Measurements from ENCODE around the gene TMEM198.

The TMEM198 gene

GRCh38 chr2:219520079-219520478 is 23.7 kb upstream of the TMEM198 start:
- no peak for DNase-seq (ENCODE audit: low spot score)

DNA sequence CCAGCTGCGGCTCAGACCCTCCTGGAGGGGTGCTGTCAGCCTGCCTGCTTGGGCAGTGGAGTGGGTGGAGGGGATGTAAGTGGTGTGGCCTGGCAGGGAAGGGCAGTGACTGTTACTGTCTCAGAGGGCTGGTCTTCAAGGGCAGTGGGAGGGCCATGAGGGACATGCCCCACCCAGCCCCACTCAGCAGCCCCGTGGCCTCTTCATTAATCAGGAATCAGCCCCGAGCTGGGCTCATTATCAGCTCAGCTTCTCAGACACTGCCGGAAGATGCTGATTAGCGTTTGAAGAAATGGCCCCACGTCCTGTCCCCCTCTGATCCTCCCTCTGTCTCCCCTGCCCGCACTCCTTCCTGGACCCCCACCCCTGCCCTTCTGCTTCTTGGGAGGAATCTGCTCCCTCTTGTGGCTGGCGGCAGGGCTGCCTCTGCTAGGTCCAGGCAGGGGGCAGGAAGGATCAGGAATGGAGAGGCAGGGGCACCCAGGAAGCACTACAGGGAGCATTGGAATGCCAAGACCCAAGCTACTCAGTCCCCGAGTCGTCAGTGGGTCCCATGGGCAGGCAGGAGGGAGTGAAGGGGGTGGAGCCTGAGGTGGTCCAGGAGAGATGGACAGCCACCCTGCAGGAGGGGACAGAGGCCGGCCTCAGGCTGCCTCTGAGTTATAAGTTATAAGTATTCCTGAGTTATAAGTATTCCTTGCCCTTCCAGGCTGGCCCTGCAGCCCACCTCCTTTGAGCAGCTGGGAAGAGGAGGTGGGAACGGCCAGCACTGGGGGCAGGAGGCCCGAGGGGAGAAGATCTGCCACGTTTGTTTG is 22.6 kb upstream of the TMEM198 start:
- H3K4me1 ChIP-seq (ENCODE audit: insufficient read depth, poor library complexity, severe bottlenecking), result peaks cover 4% of the 10 kb centered on the region
- peak; percentile 47; the same call in 2 of the 3 replicates for ATAC-seq (ENCODE audit: low read depth)
- H3K36me3 ChIP-seq (ENCODE audit: low read depth), result no peaks in the 10 kb centered on the region
- H3K27me3 ChIP-seq (ENCODE audit: insufficient read depth, poor library complexity, severe bottlenecking), result peaks cover 4% of the 10 kb centered on the region
- no peaks in the 10 kb centered on the region for H3K9me3 ChIP-seq (ENCODE audit: severe bottlenecking)
- no peak for DNase-seq (ENCODE audit: low spot score)
- TF ChIP-seq, protein P1, sequence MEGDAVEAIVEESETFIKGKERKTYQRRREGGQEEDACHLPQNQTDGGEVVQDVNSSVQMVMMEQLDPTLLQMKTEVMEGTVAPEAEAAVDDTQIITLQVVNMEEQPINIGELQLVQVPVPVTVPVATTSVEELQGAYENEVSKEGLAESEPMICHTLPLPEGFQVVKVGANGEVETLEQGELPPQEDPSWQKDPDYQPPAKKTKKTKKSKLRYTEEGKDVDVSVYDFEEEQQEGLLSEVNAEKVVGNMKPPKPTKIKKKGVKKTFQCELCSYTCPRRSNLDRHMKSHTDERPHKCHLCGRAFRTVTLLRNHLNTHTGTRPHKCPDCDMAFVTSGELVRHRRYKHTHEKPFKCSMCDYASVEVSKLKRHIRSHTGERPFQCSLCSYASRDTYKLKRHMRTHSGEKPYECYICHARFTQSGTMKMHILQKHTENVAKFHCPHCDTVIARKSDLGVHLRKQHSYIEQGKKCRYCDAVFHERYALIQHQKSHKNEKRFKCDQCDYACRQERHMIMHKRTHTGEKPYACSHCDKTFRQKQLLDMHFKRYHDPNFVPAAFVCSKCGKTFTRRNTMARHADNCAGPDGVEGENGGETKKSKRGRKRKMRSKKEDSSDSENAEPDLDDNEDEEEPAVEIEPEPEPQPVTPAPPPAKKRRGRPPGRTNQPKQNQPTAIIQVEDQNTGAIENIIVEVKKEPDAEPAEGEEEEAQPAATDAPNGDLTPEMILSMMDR (IDR thresholded peaks at IDR 0.05; ENCODE audit: poor library complexity, severe bottlenecking), result peak; percentile 49
- no peak overlapping the region for H3K4me3 ChIP-seq (ENCODE audit: severe bottlenecking)
- H3K27ac ChIP-seq (ENCODE audit: poor library complexity, severe bottlenecking), result no peak overlapping the region

More at GRCh38 chr2:219520079-219520478, 23.7 kb upstream of the TMEM198 start:
- Histone ChIP-seq H3K4me3 (ENCODE audit: severe bottlenecking) (no peak overlapping the region), H3K4me1 (ENCODE audit: insufficient read depth, poor library complexity, severe bottlenecking) (peaks cover 4% of the 10 kb centered on the region), H3K27ac (ENCODE audit: poor library complexity, severe bottlenecking) (no peak overlapping the region), H3K36me3 (ENCODE audit: low read depth) (no peaks in the 10 kb centered on the region), H3K27me3 (ENCODE audit: insufficient read depth, poor library complexity, severe bottlenecking) (peaks cover 7% of the 10 kb centered on the region), H3K9me3 (ENCODE audit: severe bottlenecking) (no peaks in the 10 kb centered on the region)
- TF ChIP-seq, protein P1 (IDR thresholded peaks at IDR 0.05; ENCODE audit: poor library complexity, severe bottlenecking), result no peak
- no peak for ATAC-seq (ENCODE audit: low read depth)

GRCh38 chr2:219522111-219523030 is 21.5 kb upstream of the TMEM198 start:
- H3K27ac ChIP-seq (ENCODE audit: poor library complexity, severe bottlenecking), result no peak overlapping the region
- peaks cover 2% of the 10 kb centered on the region for H3K27me3 ChIP-seq (ENCODE audit: insufficient read depth, poor library complexity, severe bottlenecking)

DNA sequence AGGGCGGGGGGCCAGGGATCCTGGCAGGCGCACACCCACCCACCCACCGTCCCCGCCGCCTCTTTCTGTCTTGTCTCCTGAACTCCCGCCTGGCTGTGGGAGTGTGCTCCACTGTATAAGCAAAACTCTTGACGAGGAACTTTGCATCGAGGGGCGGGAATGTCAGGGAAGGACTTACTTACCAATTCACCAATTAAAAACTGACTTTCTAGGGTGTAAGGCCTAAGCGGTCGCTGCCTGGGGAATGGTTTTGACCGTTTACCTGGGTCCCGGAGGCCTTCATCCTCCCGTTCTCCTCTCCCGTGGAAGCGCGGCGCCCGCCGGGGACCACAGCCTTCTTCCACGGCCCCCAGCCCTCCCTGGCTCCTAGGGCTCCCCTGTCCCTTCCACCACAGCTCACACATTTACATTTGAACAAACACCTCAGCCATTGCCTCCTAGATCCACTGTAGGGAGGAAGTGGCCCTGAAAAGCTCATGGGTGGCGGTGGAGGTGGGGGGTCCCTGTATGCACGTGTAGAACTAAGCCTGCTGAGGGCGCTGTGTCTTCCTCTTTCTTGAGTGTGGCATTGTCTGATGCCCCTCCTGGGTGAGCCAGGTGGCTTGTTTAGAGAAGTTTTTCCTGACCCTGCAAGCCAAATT is 20.7 kb upstream of the TMEM198 start:
- Histone ChIP-seq H3K4me3 (ENCODE audit: severe bottlenecking) (no peak overlapping the region), H3K9me3 (ENCODE audit: severe bottlenecking) (no peaks in the 10 kb centered on the region), H3K27ac (ENCODE audit: poor library complexity, severe bottlenecking) (no peak overlapping the region), H3K36me3 (ENCODE audit: low read depth) (no peaks in the 10 kb centered on the region), H3K4me1 (ENCODE audit: insufficient read depth, poor library complexity, severe bottlenecking) (peaks cover 4% of the 10 kb centered on the region), H3K27me3 (ENCODE audit: insufficient read depth, poor library complexity, severe bottlenecking) (peaks cover 9% of the 10 kb centered on the region)
- TF ChIP-seq, protein P1 (IDR thresholded peaks at IDR 0.05; ENCODE audit: poor library complexity, severe bottlenecking), result no peak
- ATAC-seq (ENCODE audit: low read depth), result no peak
- no peak for DNase-seq (ENCODE audit: low spot score)

More at GRCh38 chr2:219522111-219523030, 21.5 kb upstream of the TMEM198 start:
- DNase-seq (ENCODE audit: low spot score) (no peak), ATAC-seq (ENCODE audit: low read depth) (peak; percentile 67)
- TF ChIP-seq, protein P1 (IDR thresholded peaks at IDR 0.05; ENCODE audit: poor library complexity, severe bottlenecking), result no peak
- H3K4me3 ChIP-seq (ENCODE audit: severe bottlenecking), result no peak overlapping the region
- no peaks in the 10 kb centered on the region for H3K9me3 ChIP-seq (ENCODE audit: severe bottlenecking)
- no peaks in the 10 kb centered on the region for H3K36me3 ChIP-seq (ENCODE audit: low read depth)
- peaks cover 4% of the 10 kb centered on the region for H3K4me1 ChIP-seq (ENCODE audit: insufficient read depth, poor library complexity, severe bottlenecking)
